ENCODE data around the gene CRADD. TPM values are rescaled to one million over a fixed set of nuclear protein-coding genes. Genes with fewer than 3 reads are reported as not detected.

CRADD gene
- total RNA-seq, 1 donor from 2014 or later = 8.7 TPM

- intact Hi-C loops (cut with micrococcal nuclease) = no loop called here
These were observed 57.6 kb downstream of the CRADD start for GRCh38 chr12:93734784-93735183.

GRCh38 chr12:93736640-93737178 lies 59.5 kb downstream of the CRADD start:
- intact Hi-C loops (cut with micrococcal nuclease) = no loop called here

- intact Hi-C loops (cut with micrococcal nuclease) = no loop called here
These were observed 60.5 kb downstream of the CRADD start for GRCh38 chr12:93737457-93738198.

- intact Hi-C loops (cut with micrococcal nuclease) = no loop called here
These were observed 61.3 kb downstream of the CRADD start for GRCh38 chr12:93738199-93739058.

- intact Hi-C loops (cut with micrococcal nuclease) = loop anchor here (1.0 to 5.0 kb wide), 2 partner anchors 237 to 813 kb away; partner anchors contain the start of gene EEA1
These were observed 63.6 kb downstream of the CRADD start for GRCh38 chr12:93740751-93741150.

- intact Hi-C loops (cut with micrococcal nuclease) = loop anchor here (1.0 to 5.0 kb wide), 8 partner anchors 26 to 814 kb away; partner anchors contain the start of genes CRADD and EEA1
These were observed 64.5 kb downstream of the CRADD start for GRCh38 chr12:93741659-93742109.

- intact Hi-C loops (cut with micrococcal nuclease) = loop anchor here (1.0 to 5.0 kb wide), 7 partner anchors 25 to 815 kb away; partner anchors contain the start of genes CRADD and EEA1
These were observed 65.1 kb downstream of the CRADD start for GRCh38 chr12:93742110-93742934.

GRCh38 chr12:93743229-93743998 lies 66.2 kb downstream of the CRADD start:
- intact Hi-C loops (cut with micrococcal nuclease) = loop anchor here (2.0 to 5.0 kb wide), 2 partner anchors 41 to 816 kb away; partner anchors contain the start of gene EEA1

GRCh38 chr12:93743999-93744689 lies 67.0 kb downstream of the CRADD start:
- intact Hi-C loops (cut with micrococcal nuclease) = loop anchor here (2.0 to 5.0 kb wide), 2 partner anchors 41 to 817 kb away; partner anchors contain the start of gene EEA1

- intact Hi-C loops (cut with micrococcal nuclease) = no loop called here
These were observed 68.1 kb downstream of the CRADD start for GRCh38 chr12:93745286-93745685.

GRCh38 chr12:93746572-93747168 lies 69.5 kb downstream of the CRADD start:
- intact Hi-C loops (cut with micrococcal nuclease) = no loop called here

- intact Hi-C loops (cut with micrococcal nuclease) = no loop called here
These were observed 71.7 kb downstream of the CRADD start for GRCh38 chr12:93748672-93749383.

- intact Hi-C loops (cut with micrococcal nuclease) = no loop called here
These were observed 72.3 kb downstream of the CRADD start for GRCh38 chr12:93749515-93749914.

- intact Hi-C loops (cut with micrococcal nuclease) = no loop called here
These were observed 72.9 kb downstream of the CRADD start for GRCh38 chr12:93750056-93750455.

- intact Hi-C loops (cut with micrococcal nuclease) = no loop called here
These were observed 74.9 kb downstream of the CRADD start for GRCh38 chr12:93751864-93752610.

GRCh38 chr12:93753285-93753684 lies 76.1 kb downstream of the CRADD start:
- intact Hi-C loops (cut with micrococcal nuclease) = no loop called here

- intact Hi-C loops (cut with micrococcal nuclease) = no loop called here
These were observed 76.8 kb downstream of the CRADD start for GRCh38 chr12:93753838-93754429.
